ENCODE measurements around the gene IMP4. TPM values are rescaled to one million over a fixed set of nuclear protein-coding genes. Genes with fewer than 3 reads are reported as not detected.

The IMP4 gene
- total and polyA plus RNA-seq, 2 experiments from 2014 or later: 87.8 to 147 TPM

GRCh38 chr2:130380096-130380934 lies 37.6 kb downstream of the IMP4 start:
- no peaks in the 10 kb centered on the region for H3K4me1 ChIP-seq (ENCODE audit: insufficient read depth)
- H3K9me2 ChIP-seq (ENCODE audit: insufficient read depth): no peaks in the 10 kb centered on the region
- no peak for DNase-seq (ENCODE audit: low spot score)
- H3F3A ChIP-seq (replicated peaks; ENCODE audit: low read depth): no peaks in the 10 kb centered on the region
- H3K36me3 ChIP-seq (ENCODE audit: insufficient read depth): no peaks in the 10 kb centered on the region
- no peaks in the 10 kb centered on the region; the same call in 1 of the 2 replicates for H4K20me1 ChIP-seq (replicated peaks; ENCODE audit: insufficient read depth)
- H3K27ac ChIP-seq (ENCODE audit: low read depth): no peak overlapping the region
- ATAC-seq: no peak
- no peaks in the 10 kb centered on the region for H3K9me3 Mint-ChIP-seq
- H2AFZ ChIP-seq: no peak overlapping the region
- no peak overlapping the region for H3K4me2 ChIP-seq
- H3K36me3 Mint-ChIP-seq (ENCODE audit: low read depth): peaks cover 6% of the 10 kb centered on the region; the same call in 2 of the 3 replicates
- no peak for TF ChIP-seq ZNF331 (CRISPR knock-in tag; IDR thresholded peaks at IDR 0.05; ENCODE audit: low read depth)
- TF ChIP-seq EZH2phosphoT487 (IDR thresholded peaks at IDR 0.05; ENCODE audit: unreplicated experiment): no peak
- TF ChIP-seq CREB1 (CRISPR knock-in tag; IDR thresholded peaks at IDR 0.05; ENCODE audit: low read depth): no peak
- TF ChIP-seq JUNB (IDR thresholded peaks at IDR 0.05; ENCODE audit: unreplicated experiment): no peak
- TF ChIP-seq POLR2AphosphoS5 (IDR thresholded peaks at IDR 0.05; ENCODE audit: low read depth): no peak
- TF ChIP-seq ZNF114 (CRISPR knock-in tag; IDR thresholded peaks at IDR 0.05): no peak
- TF ChIP-seq, protein P1, sequence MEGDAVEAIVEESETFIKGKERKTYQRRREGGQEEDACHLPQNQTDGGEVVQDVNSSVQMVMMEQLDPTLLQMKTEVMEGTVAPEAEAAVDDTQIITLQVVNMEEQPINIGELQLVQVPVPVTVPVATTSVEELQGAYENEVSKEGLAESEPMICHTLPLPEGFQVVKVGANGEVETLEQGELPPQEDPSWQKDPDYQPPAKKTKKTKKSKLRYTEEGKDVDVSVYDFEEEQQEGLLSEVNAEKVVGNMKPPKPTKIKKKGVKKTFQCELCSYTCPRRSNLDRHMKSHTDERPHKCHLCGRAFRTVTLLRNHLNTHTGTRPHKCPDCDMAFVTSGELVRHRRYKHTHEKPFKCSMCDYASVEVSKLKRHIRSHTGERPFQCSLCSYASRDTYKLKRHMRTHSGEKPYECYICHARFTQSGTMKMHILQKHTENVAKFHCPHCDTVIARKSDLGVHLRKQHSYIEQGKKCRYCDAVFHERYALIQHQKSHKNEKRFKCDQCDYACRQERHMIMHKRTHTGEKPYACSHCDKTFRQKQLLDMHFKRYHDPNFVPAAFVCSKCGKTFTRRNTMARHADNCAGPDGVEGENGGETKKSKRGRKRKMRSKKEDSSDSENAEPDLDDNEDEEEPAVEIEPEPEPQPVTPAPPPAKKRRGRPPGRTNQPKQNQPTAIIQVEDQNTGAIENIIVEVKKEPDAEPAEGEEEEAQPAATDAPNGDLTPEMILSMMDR (conservative IDR thresholded peaks at IDR 0.05; ENCODE audit: low read depth in 2 of 2): no peak
- TF ChIP-seq EZH2 (IDR thresholded peaks at IDR 0.05; ENCODE audit: low read depth, unreplicated experiment): no peak
- TF ChIP-seq ZNF462 (CRISPR knock-in tag; IDR thresholded peaks at IDR 0.05): no peak
- TF ChIP-seq REST (IDR thresholded peaks at IDR 0.05; ENCODE audit: unreplicated experiment): no peak
- TF ChIP-seq STAT1 (IDR thresholded peaks at IDR 0.05; ENCODE audit: unreplicated experiment): no peak
- TF ChIP-seq, protein P2, sequence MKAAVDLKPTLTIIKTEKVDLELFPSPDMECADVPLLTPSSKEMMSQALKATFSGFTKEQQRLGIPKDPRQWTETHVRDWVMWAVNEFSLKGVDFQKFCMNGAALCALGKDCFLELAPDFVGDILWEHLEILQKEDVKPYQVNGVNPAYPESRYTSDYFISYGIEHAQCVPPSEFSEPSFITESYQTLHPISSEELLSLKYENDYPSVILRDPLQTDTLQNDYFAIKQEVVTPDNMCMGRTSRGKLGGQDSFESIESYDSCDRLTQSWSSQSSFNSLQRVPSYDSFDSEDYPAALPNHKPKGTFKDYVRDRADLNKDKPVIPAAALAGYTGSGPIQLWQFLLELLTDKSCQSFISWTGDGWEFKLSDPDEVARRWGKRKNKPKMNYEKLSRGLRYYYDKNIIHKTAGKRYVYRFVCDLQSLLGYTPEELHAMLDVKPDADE (IDR thresholded peaks at IDR 0.05): no peak
- no peaks in the 10 kb centered on the region for H3K79me2 ChIP-seq (replicated peaks; ENCODE audit: insufficient read depth)
- no peak overlapping the region for H3K27ac Mint-ChIP-seq
- H3K4me3 Mint-ChIP-seq: no peak overlapping the region
- H3K27me3 ChIP-seq (ENCODE audit: insufficient read depth): no peaks in the 10 kb centered on the region
- peaks cover 5% of the 10 kb centered on the region for H3K27me3 Mint-ChIP-seq (ENCODE audit: insufficient read depth, low read depth, poor library complexity)
- H3K4me3 ChIP-seq: no peak overlapping the region
- peaks cover 6% of the 10 kb centered on the region; the same call in 1 of the 3 replicates for H3K4me1 Mint-ChIP-seq

Measured in GM23338 (cell line).